Liver (tissue), 9 donors: ENCODE results near the gene UNC93B1. TPM values are rescaled to one million over a fixed set of nuclear protein-coding genes. Genes with fewer than 3 reads are reported as not detected.

ENCODE experiments used
- DNase-seq: peaks from one replicate; pipeline ENCODE4 v3.0.0-alpha.2; 2017; ENCODE audit warnings: low spot score
- H3K27ac ChIP-seq, 2 donors: one replicate each; pipeline ENCODE4 v1.7.0; 2013; ENCODE audit warnings: inconsistent platforms in 2 of 2, low read length in 2 of 2, control low read depth in 1 of 2, low read depth in 1 of 2, mild to moderate bottlenecking in 1 of 2
- H3K27me3 ChIP-seq, 4 donors: one replicate each; pipeline versions ENCODE4 v1.6.1 to v1.7.0; 2013; ENCODE audit warnings: low read length in 3 of 4, inconsistent platforms in 1 of 4, mild to moderate bottlenecking in 1 of 4, moderate library complexity in 1 of 4; ENCODE audit not compliant: control insufficient read depth in 4 of 4, insufficient read depth in 4 of 4
- H3K36me3 ChIP-seq, 4 donors: one replicate each; pipeline versions ENCODE4 v1.6.1 to v1.7.0; 2013; ENCODE audit warnings: low read length in 3 of 4, mild to moderate bottlenecking in 3 of 4, low read depth in 1 of 4, moderate library complexity in 1 of 4; ENCODE audit not compliant: control insufficient read depth in 4 of 4, insufficient read depth in 3 of 4
- H3K4me1 ChIP-seq, 4 donors: one replicate each; pipeline versions ENCODE4 v1.6.1 to v1.7.0; 2013; ENCODE audit warnings: low read length in 3 of 4, mild to moderate bottlenecking in 3 of 4, moderate library complexity in 1 of 4; ENCODE audit not compliant: control insufficient read depth in 4 of 4, insufficient read depth in 4 of 4
- H3K4me3 ChIP-seq, 3 donors: one replicate each; pipeline versions ENCODE4 v1.6.1 to v1.7.0; 2013; ENCODE audit warnings: low read length in 3 of 3, control low read depth in 1 of 3, low read depth in 1 of 3, mild to moderate bottlenecking in 1 of 3
- H3K9ac ChIP-seq, 2 donors: one replicate each; pipeline ENCODE4 v1.7.0; 2013; ENCODE audit warnings: low read length in 2 of 2, mild to moderate bottlenecking in 2 of 2, moderate library complexity in 2 of 2, control low read depth in 1 of 2, low read depth in 1 of 2
- H3K9me3 ChIP-seq, 4 donors: one replicate each; pipeline versions ENCODE4 v1.6.1 to v1.7.0; 2013; ENCODE audit warnings: low read length in 3 of 4; ENCODE audit not compliant: control insufficient read depth in 4 of 4
- ATF3 ChIP-seq: IDR thresholded peaks from 2 replicates; pipeline ENCODE4 v1.6.1; 2016; ENCODE audit warnings: antibody characterized with exemption
- EGR1 ChIP-seq, 2 donors: IDR thresholded peaks; 2 replicates each; pipeline ENCODE4 v1.6.1; 2016 to 2018; ENCODE audit warnings: antibody characterized with exemption in 2 of 2, low read depth in 2 of 2
- FOXA1 ChIP-seq: IDR thresholded peaks from 2 replicates; pipeline ENCODE4 v1.6.1; 2016; ENCODE audit warnings: antibody characterized with exemption
- FOXA2 ChIP-seq: IDR thresholded peaks from 2 replicates; pipeline ENCODE4 v1.6.1; 2016; ENCODE audit warnings: antibody characterized with exemption
- GABPA ChIP-seq, 2 donors: IDR thresholded peaks in 1 of 2; conservative IDR thresholded peaks in 1 of 2; 2 replicates each; pipeline ENCODE4 v1.6.1; 2016; ENCODE audit warnings: antibody characterized with exemption in 2 of 2, mild to moderate bottlenecking in 1 of 2, moderate library complexity in 1 of 2
- HNF4A ChIP-seq, 2 donors: conservative IDR thresholded peaks; 2 replicates each; pipeline ENCODE4 v1.6.1; 2016; ENCODE audit warnings: antibody characterized with exemption in 2 of 2, mild to moderate bottlenecking in 2 of 2
- HNF4G ChIP-seq: IDR thresholded peaks from 2 replicates; pipeline ENCODE4 v1.6.1; 2016; ENCODE audit warnings: antibody characterized with exemption
- JUND ChIP-seq, 2 donors: IDR thresholded peaks; 2 replicates each; pipeline ENCODE4 v1.6.1; 2016; ENCODE audit warnings: antibody characterized with exemption in 2 of 2
- NR2F2 ChIP-seq: IDR thresholded peaks from 2 replicates; pipeline ENCODE4 v1.6.1; 2016; ENCODE audit warnings: antibody characterized with exemption
- RAD21 ChIP-seq, 2 donors: IDR thresholded peaks; 2 replicates each; pipeline ENCODE4 v1.6.1; 2016; ENCODE audit warnings: antibody characterized with exemption in 2 of 2, mild to moderate bottlenecking in 2 of 2
- RXRA ChIP-seq, 2 donors: IDR thresholded peaks; 2 replicates each; pipeline ENCODE4 v1.6.1; 2017 to 2018; ENCODE audit warnings: antibody characterized with exemption in 2 of 2, mild to moderate bottlenecking in 1 of 2
- SP1 ChIP-seq: IDR thresholded peaks from 2 replicates; pipeline ENCODE4 v1.6.1; 2018; ENCODE audit warnings: antibody characterized with exemption, mild to moderate bottlenecking
- TAF1 ChIP-seq: conservative IDR thresholded peaks from 2 replicates; pipeline ENCODE4 v1.6.1; 2016; ENCODE audit warnings: antibody characterized with exemption, mild to moderate bottlenecking
- WGBS: extraction: QIAGEN DNeasy Blood & Tissue Kit; methylation state at CpG from one replicate; pipeline ENCODE4 v1.1.7; 2013; 5-methylcytosine and 5-hydroxymethylcytosine counted together
- polyA plus RNA-seq, 2 donors: library from polyadenylated mRNA; stranded (reverse) in 1 of 2; unstranded in 1 of 2; fragments of 200-250 nt in 1 of 2; fragments of >200 nt in 1 of 2; fragmentation: Nextera tagmentation in 1 of 2; extraction: Ambion mirVana in 1 of 2; gene quantifications; one replicate each; pipeline versions ENCODE4 v1.2.1 to v1.2.3, GENCODE V29; 2013 to 2015
- total RNA-seq, 2 donors: library from RNA; depleted of rRNA; stranded (reverse); fragments of >200 nt; gene quantifications; one replicate each; pipeline ENCODE4 v1.2.3, GENCODE V29; 2014
- TF ChIP-seq, protein P1 (sequence below): IDR thresholded peaks from 2 replicates; pipeline ENCODE4 v1.6.1; 2016; ENCODE audit warnings: antibody characterized with exemption
- TF ChIP-seq, protein P2 (sequence below): fragments of 150-350 bp; IDR thresholded peaks from 2 replicates; pipeline ENCODE4 v1.5.1; 2017; ENCODE audit warnings: improper control_type of control experiment, low read depth, low read length; ENCODE audit not compliant: missing input control
- TF ChIP-seq, protein P3 (sequence below): IDR thresholded peaks from 2 replicates; pipeline ENCODE4 v1.6.1; 2016; ENCODE audit warnings: antibody characterized with exemption
- TF ChIP-seq, protein P4 (sequence below): IDR thresholded peaks from 2 replicates; pipeline ENCODE4 v1.6.1; 2016; ENCODE audit warnings: antibody characterized with exemption, mild to moderate bottlenecking
- donor health status: healthy.
- donor health status: healthy.
- donor health status: healthy.
- donor health status: healthy.
- donor health status: healthy.

The UNC93B1 gene
- total and polyA plus RNA-seq, 4 donors: 9.2 to 19.1 (median 15.0) TPM

DNA sequence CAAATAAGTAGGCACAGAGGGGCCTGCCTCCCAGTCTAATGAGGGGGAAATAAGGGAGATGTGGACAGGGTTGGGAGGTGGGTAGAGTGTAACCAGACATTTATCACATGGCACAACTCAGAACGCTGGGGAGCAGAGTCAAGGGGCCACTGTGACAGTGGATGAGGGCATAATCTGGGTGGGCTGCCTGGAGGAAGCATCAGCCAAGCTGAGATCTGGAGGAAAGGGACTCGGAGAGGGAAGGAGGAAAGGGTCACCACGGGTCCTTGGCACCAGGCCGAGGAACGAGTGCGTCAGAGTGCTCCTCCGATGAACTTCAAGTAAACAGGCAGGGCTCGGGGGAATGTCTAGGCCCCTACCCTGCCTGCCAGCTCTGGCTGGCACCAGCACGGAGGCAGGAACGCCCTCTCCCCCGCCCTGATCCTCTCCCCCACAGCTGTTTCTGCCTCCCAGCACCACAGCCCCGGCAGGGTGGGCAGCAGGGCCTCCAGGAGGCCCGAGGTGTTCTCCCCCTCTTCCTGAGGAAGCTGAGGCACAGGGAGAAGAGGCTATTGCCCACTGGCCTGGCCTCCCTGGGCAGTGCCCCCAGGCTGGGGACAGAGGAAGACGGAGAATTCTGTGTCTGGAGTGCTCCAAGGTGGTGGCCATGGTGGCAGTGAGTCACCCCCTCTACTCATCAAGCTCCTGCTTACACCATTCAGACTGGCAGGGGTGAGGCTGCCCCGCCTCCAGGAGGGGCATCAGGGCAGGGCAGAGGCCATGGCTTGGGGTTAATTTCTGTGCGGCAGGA is 10.5 kb upstream of the UNC93B1 start:
- Histone ChIP-seq H3K9me3 (no peaks in the 10 kb centered on the region), H3K27ac (no peak overlapping the region), H3K36me3 (no peaks in the 10 kb centered on the region), H3K4me3 (no peak overlapping the region), H3K27me3 (no peaks in the 10 kb centered on the region), H3K9ac (no peak overlapping the region), H3K4me1 (peaks cover 6 to 24% (median 20%) of the 10 kb centered on the region in 4 donors)
- 69% methylated on average over 16 of the region's 16 CpGs for WGBS
- TF ChIP-seq HNF4G: no peak
- TF ChIP-seq TAF1: no peak
- TF ChIP-seq GABPA (IDR thresholded peaks at IDR 0.05 in 1 of 2, conservative IDR thresholded peaks at IDR 0.05 in 1 of 2): no peak
- TF ChIP-seq FOXA2: no peak
- no peak for TF ChIP-seq SP1
- DNase-seq: no peak

GRCh38 chr11:68013611-68014156 is 9.8 kb upstream of the UNC93B1 start:
- Histone ChIP-seq H3K27me3 (no peaks in the 10 kb centered on the region), H3K4me1 (peaks cover 6 to 31% (median 23%) of the 10 kb centered on the region in 4 donors), H3K4me3 (no peak overlapping the region), H3K9ac (no peak overlapping the region), H3K27ac (no peak overlapping the region), H3K9me3 (no peaks in the 10 kb centered on the region), H3K36me3 (no peaks in the 10 kb centered on the region)
- 95% methylated on average over 14 of the region's 14 CpGs for WGBS
- TF ChIP-seq HNF4G: no peak
- no peak for TF ChIP-seq FOXA2
- no peak for TF ChIP-seq NR2F2
- TF ChIP-seq, protein P1, sequence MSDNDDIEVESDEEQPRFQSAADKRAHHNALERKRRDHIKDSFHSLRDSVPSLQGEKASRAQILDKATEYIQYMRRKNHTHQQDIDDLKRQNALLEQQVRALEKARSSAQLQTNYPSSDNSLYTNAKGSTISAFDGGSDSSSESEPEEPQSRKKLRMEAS: no peak
- no peak for TF ChIP-seq RXRA (IDR thresholded peaks at IDR 0.05)
- no peak for TF ChIP-seq GABPA (IDR thresholded peaks at IDR 0.05 in 1 of 2, conservative IDR thresholded peaks at IDR 0.05 in 1 of 2)
- no peak for TF ChIP-seq RAD21 (IDR thresholded peaks at IDR 0.05)
- TF ChIP-seq SP1: no peak
- no peak for TF ChIP-seq HNF4A (conservative IDR thresholded peaks at IDR 0.05)
- TF ChIP-seq FOXA1: no peak
- TF ChIP-seq, protein P2, sequence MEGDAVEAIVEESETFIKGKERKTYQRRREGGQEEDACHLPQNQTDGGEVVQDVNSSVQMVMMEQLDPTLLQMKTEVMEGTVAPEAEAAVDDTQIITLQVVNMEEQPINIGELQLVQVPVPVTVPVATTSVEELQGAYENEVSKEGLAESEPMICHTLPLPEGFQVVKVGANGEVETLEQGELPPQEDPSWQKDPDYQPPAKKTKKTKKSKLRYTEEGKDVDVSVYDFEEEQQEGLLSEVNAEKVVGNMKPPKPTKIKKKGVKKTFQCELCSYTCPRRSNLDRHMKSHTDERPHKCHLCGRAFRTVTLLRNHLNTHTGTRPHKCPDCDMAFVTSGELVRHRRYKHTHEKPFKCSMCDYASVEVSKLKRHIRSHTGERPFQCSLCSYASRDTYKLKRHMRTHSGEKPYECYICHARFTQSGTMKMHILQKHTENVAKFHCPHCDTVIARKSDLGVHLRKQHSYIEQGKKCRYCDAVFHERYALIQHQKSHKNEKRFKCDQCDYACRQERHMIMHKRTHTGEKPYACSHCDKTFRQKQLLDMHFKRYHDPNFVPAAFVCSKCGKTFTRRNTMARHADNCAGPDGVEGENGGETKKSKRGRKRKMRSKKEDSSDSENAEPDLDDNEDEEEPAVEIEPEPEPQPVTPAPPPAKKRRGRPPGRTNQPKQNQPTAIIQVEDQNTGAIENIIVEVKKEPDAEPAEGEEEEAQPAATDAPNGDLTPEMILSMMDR: no peak
- TF ChIP-seq, protein P3, sequence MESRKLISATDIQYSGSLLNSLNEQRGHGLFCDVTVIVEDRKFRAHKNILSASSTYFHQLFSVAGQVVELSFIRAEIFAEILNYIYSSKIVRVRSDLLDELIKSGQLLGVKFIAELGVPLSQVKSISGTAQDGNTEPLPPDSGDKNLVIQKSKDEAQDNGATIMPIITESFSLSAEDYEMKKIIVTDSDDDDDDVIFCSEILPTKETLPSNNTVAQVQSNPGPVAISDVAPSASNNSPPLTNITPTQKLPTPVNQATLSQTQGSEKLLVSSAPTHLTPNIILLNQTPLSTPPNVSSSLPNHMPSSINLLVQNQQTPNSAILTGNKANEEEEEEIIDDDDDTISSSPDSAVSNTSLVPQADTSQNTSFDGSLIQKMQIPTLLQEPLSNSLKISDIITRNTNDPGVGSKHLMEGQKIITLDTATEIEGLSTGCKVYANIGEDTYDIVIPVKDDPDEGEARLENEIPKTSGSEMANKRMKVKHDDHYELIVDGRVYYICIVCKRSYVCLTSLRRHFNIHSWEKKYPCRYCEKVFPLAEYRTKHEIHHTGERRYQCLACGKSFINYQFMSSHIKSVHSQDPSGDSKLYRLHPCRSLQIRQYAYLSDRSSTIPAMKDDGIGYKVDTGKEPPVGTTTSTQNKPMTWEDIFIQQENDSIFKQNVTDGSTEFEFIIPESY: no peak
- TF ChIP-seq, protein P4, sequence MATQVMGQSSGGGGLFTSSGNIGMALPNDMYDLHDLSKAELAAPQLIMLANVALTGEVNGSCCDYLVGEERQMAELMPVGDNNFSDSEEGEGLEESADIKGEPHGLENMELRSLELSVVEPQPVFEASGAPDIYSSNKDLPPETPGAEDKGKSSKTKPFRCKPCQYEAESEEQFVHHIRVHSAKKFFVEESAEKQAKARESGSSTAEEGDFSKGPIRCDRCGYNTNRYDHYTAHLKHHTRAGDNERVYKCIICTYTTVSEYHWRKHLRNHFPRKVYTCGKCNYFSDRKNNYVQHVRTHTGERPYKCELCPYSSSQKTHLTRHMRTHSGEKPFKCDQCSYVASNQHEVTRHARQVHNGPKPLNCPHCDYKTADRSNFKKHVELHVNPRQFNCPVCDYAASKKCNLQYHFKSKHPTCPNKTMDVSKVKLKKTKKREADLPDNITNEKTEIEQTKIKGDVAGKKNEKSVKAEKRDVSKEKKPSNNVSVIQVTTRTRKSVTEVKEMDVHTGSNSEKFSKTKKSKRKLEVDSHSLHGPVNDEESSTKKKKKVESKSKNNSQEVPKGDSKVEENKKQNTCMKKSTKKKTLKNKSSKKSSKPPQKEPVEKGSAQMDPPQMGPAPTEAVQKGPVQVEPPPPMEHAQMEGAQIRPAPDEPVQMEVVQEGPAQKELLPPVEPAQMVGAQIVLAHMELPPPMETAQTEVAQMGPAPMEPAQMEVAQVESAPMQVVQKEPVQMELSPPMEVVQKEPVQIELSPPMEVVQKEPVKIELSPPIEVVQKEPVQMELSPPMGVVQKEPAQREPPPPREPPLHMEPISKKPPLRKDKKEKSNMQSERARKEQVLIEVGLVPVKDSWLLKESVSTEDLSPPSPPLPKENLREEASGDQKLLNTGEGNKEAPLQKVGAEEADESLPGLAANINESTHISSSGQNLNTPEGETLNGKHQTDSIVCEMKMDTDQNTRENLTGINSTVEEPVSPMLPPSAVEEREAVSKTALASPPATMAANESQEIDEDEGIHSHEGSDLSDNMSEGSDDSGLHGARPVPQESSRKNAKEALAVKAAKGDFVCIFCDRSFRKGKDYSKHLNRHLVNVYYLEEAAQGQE: no peak
- no peak for TF ChIP-seq JUND (IDR thresholded peaks at IDR 0.05)
- TF ChIP-seq ATF3: no peak
- TF ChIP-seq EGR1 (IDR thresholded peaks at IDR 0.05; ENCODE audit: low read depth in 2 of 2): no peak
- no peak for DNase-seq
